GM19043 (cell line): ENCODE results near the gene AMMECR1.

Experiments
- ATAC-seq: cut with Tn5 transposase; IDR thresholded peaks from one replicate; pipeline ENCODE4 v1.9.1; 2021; ENCODE audit warnings: low read depth; ENCODE audit not compliant: unreplicated experiment

Gene AMMECR1

DNA sequence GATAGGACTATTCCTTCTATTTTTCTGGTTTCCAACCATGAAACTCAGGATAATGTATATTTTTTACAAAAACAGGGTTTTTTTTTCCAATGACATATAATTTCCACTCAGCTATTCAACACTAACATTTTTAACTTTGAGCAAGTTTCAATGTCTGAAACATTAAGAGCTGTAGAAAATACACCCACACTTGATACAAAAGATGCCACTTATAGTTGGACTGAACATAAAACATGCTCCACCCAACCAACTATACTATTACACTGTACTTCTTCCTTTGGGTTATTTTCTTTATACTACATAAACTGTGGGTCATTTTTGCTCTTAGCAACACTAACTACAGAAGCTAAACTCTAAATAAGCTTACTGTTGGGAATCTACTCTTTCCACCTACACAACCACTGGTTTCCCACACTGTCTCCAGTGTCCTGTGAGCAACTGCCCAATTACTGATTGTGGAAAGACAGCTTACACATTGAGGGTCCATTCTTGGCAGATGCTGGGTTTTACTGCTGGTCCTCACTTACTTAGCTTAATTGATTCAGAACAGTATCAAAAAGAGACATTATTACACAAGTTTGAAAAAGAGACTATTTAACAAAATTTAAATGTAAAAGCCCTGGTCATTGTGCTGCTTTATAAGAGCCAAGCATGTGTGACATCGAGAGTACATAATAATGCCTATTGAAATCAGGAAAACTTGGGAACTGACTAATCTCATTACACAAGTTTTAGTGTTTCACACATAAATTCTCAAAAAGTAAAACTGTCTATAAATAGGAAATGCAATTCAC, 6.3 kb downstream of the AMMECR1 start:
- ATAC-seq, result no peak

DNA sequence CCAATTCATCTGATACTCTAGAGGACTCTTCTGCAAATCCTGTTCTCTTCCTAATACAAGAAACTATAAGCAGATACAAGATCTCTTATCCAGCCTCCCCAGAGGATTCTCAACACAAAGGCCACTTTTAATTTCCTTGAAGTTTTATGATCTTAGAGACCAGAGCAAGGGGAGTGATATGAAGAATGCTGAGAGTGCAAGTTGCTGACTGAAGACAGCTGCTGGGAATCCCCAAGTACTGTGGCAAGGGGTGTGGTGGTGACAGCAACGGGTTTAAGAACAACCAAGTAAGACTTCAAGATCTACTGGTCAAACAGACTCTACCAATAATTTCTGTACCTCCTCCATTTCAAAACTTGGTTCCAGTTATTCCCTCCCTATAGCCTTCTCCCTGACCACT, 7.0 kb downstream of the AMMECR1 start:
- ATAC-seq, result peak; percentile 77

DNA sequence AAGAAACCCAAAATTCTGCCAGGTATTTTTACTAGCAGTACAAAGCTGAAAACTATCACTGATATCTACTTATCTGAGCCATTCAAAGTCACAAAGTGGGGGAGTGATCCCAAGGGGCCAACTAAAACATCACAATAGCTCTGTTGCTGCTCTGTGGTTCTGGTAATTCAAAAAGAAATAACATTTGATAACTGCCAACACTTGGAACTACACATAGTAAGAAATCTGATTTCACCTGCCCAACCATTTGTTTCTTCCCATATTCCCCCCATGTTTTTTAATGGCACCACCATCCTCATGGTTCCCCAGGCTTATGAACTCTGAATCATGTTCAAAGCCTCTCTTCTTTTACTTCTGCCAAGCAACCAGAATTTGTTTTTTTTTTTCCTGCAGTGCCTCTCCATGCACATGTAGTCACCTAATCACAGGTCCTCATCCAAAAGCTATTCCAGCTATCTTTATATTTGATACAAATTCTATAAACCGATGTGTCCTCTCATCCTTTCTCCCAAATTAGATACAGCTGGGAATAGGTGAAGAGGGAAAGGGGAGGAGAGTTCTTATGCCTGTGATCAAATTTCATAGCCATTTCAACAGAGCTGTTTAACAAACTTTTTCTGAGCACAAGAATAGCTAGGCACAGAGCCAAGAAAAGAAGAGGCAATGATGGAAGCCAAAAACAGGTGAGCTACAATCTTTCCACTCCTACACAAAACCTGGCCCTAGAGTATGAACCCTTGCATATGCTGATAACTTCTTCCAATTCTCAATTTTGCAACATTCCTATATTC, 7.7 kb downstream of the AMMECR1 start:
- ATAC-seq, result no peak

DNA sequence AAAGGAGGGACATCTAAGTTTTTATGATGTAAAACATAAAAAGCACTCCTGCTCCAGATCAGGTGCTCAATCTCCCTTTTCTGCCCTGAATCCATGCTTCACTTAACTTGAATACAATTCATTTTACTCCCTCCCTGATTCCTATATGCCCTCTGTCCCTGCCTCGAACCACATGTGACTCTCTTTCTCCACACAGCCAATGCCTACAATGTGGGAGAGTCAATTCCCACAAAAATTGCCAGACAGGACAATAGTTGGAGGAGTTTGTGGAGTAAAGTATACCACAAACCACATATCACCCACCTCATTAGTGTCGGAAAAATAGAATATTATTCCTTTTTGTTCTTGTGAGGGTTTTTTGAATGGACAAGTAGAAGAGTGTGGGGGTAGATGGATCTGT, 9.7 kb downstream of the AMMECR1 start:
- ATAC-seq, result no peak

DNA sequence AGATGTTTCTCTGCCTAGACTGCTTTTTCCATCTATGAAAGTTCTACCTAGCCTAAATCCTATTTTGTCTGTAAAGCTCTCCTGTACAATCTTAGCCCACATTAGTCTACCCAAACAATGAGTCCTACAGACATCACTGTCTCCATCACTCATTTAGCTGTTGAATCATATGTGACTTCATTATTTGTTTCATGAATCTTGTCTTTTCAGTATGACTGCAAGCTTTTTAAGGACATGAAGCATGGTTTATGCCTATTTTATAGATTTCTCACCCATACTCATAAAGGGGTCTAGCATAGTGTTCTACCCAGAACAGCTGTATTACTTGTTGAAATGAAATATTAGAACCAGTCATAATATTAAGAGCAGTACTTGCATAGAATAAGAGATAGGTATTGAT, 13.0 kb downstream of the AMMECR1 start:
- no peak for ATAC-seq

DNA sequence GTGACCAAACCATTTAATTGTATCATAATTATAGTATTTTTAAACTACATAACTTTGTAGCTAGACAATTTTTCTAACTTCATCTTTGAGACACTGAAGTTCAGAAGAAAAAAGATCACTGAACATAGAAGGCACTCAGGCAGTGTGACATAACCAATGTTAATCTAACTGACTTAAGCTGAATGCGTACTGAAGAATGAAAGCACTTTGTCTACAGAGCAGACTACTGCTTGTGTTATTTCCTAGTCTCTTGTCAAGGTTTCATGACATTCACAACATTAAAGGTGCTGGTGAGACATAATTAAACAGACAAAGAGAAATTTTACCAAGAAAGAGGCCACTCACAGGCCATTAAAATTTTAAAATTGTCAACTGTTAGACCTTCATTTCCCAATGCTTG, 13.5 kb downstream of the AMMECR1 start:
- ATAC-seq, result no peak

DNA sequence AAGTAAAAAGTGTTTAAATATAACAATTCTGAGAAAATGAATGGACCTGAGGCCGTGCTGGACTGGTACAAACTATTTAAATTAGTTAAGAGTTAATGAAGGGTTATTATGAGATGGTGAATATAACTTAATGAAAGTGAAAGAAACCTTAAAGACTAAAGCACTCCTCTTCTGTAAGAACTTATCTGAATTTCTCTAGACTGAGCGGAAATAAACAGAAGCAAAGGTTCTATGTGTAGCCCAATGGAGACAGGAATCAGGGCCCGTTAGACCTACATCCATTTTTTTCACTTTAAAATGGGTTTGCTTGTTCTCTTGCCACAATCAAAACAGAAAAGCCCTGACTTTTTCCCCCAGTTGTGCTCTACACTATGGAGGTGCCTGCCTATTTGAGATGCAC, 14.9 kb downstream of the AMMECR1 start:
- ATAC-seq, result no peak

DNA sequence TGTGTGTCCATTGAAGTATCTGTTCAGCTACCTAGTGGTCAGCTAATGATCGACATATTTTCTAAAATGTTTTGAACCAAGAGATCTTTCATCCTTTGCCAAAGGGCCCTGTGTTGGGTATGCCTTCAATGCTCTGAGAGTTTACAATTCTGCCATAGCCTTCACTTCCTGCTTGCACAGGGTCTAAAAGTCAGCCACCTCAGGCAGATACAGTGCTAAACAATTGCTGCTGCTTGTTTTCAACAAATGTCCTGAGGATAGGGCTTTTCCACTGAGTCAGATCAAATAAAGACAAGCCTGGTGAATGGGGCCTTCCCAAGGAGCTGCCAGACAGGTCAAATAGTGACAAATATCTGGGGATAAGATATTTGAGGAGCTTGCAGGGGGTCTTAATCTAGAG, 16.7 kb downstream of the AMMECR1 start:
- ATAC-seq, result no peak

DNA sequence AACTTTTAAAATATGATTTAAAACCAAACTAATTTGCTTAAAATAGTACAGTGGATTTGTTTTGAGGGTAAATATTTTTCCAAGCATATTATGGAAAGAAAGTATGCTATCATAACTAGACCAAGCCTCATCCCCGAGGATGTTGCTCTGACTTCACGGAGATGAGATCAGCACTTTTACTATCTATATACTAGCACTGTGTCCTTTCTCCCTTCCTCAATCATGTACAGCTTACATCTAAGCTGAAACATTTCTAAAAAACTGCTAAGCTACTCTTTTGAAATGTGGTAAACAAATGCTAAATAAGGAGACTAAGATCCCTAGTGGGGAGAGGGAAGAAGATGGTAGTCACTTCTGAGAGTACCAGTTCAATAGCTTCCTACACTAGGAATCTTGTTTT, 23.8 kb downstream of the AMMECR1 start:
- no peak for ATAC-seq

DNA sequence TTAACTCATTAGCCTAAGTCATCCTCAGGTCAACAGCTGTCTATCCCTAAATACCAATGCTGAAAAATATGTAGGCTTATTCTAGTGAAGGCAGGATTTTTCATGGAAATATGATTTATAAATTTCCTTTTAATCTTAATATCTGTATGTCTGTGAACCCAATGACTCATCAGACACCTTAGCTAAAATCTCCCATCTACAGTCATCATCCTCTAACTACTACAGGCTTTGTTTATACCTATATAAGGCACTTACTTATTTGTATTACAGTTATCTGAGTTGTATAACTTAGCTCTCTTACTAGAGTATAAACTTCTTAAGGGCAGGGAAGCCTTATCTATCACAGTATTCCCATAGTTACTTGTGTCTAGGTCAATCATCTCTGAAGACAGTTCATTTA, 24.2 kb downstream of the AMMECR1 start:
- ATAC-seq, result no peak

DNA sequence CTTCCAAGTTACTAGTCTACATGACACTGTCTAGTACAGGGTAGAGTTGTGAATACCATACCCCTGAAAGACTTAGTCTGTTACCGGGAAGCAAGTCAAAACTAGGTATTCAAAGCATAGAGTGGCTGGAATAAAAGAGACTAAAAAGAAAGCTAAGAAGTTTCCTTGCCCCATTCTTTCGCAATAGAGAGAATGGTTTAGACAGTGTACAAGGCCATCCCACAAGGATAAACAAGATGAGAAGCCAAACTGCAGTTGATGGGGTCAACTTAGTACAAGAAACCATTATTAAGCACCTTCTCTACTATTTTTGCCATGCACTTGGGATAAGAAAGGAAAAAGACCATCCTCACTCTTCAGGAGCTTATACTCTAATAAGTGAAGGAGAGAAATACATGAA, 30.3 kb downstream of the AMMECR1 start:
- ATAC-seq, result no peak

DNA sequence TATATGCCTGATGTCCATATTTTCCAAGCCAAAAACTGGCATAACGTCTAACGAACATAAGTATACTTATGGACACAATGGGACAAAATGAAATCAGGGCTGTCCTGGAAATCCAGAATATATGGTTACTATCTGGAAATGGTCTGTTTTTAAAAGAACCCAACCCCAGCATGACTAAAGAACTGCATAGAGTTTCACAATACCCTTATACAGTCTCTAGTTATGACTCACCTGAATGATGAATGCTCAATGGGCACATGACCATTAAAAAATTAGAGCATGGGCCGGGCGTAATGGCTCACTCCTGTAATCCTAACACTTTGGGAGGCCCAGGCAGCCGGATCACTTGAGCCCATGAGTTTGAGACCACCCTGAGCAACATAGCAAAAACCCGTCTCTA, 31.8 kb downstream of the AMMECR1 start:
- no peak for ATAC-seq

DNA sequence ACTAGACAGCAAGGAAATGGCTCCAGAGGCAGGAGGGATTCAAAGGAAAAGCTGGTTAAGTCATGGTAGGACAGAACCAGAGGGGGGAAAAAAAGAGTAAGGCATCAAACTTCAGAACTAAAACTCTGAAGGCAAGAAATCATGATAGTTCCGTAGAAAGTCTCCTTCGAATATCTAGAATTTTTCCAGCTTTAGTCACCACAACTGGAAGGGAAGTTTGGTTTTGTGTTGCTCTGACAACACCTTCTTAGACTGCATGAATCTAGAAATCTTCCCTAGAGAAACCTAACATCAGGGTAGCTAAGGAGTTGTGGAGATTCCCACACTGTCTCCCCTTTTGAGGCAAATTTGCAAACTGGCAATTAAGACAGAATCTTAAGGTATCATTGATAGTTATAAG, 33.7 kb downstream of the AMMECR1 start:
- no peak for ATAC-seq

DNA sequence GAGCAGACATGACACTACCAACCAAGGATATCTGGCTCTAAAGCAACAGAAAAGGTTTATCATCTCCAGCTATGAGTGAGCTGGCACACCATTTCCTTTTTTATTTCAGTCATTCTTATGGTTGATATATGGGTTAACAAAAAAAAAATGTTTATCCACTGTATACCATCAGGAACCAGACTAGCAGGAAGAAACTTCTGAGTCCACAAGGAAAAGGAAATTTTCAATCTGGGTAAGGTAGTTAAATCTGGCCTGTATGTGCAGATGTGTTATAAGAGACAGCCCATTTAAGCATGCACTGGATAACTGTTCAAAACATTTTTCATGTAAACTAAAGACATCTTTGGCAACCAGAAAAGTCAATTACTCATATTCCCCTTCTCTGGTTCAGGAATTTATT, 35.0 kb downstream of the AMMECR1 start:
- no peak for ATAC-seq

DNA sequence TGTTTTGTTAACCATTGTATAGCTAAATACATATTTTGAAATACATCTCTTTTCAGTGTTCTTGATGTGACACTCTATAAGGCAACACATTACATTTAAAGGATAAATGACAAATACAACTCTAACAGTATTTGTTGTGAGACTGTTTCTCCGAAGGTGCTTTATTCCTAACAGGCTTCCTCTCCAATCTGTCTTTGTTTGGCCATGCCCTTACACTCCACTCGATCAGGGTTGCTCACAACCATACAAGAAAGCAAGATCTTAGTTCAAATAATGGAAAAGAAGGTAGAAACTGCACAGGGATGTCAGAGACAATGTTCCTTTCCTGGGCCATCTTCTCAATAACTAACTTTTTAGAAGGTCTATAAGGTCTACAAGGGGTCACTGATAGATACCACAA, 36.5 kb downstream of the AMMECR1 start:
- no peak for ATAC-seq

DNA sequence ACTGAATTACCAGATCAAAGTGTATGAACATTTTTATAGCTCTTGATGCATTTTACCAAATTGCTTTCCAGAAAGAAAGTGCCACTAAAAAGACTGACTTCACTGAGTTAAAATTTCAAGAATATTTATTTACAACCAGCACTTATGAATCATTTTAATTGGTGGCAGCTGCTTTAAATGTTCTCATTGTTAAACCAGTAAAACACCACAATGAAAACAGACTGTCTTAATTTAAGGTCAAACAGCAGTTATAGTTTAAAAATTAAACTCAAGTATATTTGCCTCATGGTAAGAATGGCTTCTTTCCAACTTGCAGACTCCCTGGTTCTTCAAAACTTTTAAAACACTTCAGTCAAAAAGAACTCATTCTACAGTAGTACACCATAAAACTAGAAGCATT, 36.9 kb downstream of the AMMECR1 start:
- ATAC-seq, result no peak

DNA sequence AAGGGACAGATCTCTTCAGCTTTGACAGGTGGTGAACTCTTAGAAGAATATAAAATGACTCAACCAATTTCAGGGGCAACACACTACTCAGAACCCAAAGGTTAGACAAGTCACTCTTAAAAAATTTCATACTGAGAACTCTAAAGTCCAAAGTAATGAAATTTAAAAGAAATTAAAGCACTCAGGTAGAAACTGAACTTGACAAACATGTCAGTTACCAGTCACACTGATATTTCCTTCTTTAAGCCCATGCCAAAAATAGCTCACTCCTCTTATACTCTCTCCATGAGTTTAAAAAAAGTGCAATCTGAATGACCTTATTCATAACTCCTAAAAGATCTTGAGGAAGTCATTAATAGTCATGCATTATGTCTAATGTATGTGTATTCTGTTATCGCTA, 40.3 kb downstream of the AMMECR1 start:
- no peak for ATAC-seq

DNA sequence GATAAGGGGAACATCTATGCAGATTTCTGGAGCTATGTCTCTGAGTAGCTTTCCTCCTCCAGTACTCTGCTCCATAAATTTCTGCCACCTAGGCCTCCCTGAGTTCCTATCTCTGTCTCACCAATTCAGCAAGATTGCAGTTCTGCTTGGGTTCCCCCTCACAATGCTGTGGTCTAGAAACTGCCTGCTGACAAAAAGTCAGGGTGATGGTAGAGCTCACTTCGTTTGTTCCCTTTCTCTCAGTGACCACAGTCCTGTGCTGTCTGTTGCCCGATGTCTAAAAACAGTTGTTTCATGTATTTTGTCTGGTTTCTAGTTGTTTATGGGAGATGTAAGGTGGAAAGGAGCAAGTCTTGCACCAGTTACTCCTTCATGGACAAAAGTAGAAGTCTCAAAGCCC, 41.1 kb downstream of the AMMECR1 start:
- peak; percentile 89 for ATAC-seq

DNA sequence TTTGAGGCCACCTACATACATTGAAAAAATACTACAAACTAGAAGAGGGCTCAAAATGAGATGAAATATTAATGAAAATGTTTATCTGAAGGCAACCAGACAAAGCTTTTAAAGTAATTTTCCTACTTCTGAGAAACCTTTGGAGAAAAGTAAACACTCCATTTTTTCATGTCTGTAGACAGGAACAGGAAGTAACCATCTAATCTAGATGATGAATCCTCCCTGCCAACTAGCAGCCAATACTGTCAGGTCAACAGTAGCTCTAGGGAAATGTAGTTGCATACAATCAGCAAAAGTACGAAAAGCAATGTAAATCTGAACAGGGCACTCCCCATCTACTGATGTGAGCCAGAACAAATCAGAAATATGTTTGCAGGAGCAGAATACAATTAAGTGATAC, 49.0 kb downstream of the AMMECR1 start:
- no peak for ATAC-seq

DNA sequence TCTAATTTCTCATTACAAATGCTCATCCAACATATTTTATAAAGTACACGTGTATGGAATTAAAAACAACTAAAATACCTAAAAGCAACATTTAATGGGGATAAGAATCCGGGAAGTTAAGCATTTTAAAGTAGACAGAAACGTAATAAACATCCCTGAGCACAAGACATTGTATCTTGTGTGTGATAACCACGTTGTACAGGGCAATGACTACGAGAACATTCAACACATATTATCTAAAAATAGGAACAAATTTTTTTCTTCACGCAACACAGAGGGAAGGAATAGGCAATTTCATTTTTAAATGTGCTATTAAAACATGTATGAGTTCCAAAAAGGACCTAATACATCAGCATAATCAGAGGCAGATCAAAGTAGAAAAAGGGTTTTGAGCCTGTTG, 49.5 kb downstream of the AMMECR1 start:
- ATAC-seq, result no peak

DNA sequence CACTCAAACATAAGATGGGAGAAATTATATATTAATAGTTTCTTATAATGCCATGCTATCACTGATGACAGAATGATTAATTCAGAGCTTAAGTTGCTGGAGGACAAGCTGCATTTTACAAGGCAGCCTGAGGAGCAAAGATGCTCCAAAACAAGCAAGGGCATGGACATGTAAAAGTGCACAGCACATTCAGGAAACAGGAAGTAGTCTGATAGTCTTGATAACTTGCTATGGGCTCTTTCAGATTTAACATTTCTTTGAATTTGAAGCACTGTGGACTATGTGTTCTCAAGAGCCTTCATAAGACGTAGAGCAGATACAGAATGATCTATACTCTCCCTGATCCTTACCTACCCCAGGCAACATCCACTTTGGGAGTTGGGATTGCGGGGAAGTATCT, 50.0 kb downstream of the AMMECR1 start:
- no peak for ATAC-seq

DNA sequence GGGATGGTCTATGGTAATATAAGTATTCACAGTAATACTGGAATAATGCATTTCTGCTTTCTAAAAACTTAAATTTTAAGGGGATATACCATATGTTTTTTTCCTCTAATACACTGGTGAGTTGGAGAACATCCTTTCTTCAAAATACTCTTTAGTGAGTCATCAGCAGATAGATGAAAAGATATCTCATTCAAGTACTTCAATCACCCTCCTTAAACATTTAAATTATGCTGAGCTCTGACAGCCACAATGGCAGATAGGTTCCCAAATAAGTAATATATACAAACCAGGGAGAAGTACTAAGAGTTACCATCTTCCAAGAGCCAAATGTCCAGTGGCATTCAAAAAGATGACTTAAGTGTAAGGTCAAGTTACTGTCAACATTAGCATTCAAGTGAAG, 52.2 kb downstream of the AMMECR1 start:
- ATAC-seq, result no peak
